ENCODE results near the gene ZNF3. TPM values are rescaled to one million over a fixed set of nuclear protein-coding genes. Genes with fewer than 3 reads are reported as not detected.

The ZNF3 gene
- total and polyA plus RNA-seq, 9 of the 15 experiments (the other 6 are each of a cell fraction or from before 2014, with no cell fraction given), result 30.0 to 64.9 (median 51.5) TPM

- H4K20me1 ChIP-seq (replicated peaks; ENCODE audit: control insufficient read depth, insufficient read depth, low read length), result 0 out of 2 replicates have a peak, but pooled peaks cover 3% of the 10 kb centered on the region
- no peaks in the 10 kb centered on the region for H3K9me1 ChIP-seq (ENCODE audit: control insufficient read depth, insufficient read depth, low read length)
- 50% methylated on average over 4 of the region's 4 CpGs for WGBS (ENCODE audit: insufficient coverage, low coverage, missing lambda C conversion rate)
- ChIA-PET POLR2A (interaction anchor here (0.6 to 5.7 kb wide), 23 partner anchors 9 to 877 kb away, joined by 3 to 45 read pairs (median 3); partner anchors contain the start of genes AP4M1, COPS6, MCM7 and MEPCE), CTCF (ENCODE audit: low intra/inter-chr PET ratio) (no interaction called here)
- no peak overlapping the region for H2AFZ ChIP-seq (ENCODE audit: low read depth, low read length)
- no peaks in the 10 kb centered on the region for H3K36me3 ChIP-seq (ENCODE audit: control insufficient read depth, insufficient read depth, low read length)
- intact Hi-C loops (cut with micrococcal nuclease) (loop anchor here (5.0 kb wide), 2 partner anchors 77 to 147 kb away; partner anchors contain the start of genes AZGP1 and ZSCAN21), in situ Hi-C loops (cut with MboI) (loop anchor here (5.0 kb wide), 2 partner anchors 132 to 207 kb away; partner anchors contain the start of gene TRIM4)
- BruUV-seq (replicated peaks), result no TSS peak
- peak; percentile 48 to 80 (median 63) for DNase-seq (ENCODE audit: extremely low read depth in 1 of 4, low spot score in 3 of 4)
- H3K4me2 ChIP-seq (ENCODE audit: insufficient read depth, low read length), result peak overlapping the region; percentile 74
- peak; percentile 77 for FAIRE-seq
- H3K27me3 ChIP-seq (ENCODE audit: control insufficient read depth in 2 of 2, insufficient read depth in 2 of 2, low read length in 2 of 2), result no peaks in the 10 kb centered on the region
- no peaks in the 10 kb centered on the region for H3K9me3 ChIP-seq (replicated peaks; ENCODE audit: control insufficient read depth, insufficient read depth, low read depth, low read length)
- H3K4me1 ChIP-seq (replicated peaks in 1 of 2; ENCODE audit: control insufficient read depth in 2 of 2, insufficient read depth in 2 of 2, low read length in 2 of 2), result peaks cover 42 to 70% of the 10 kb centered on the region in 2 experiments
- peak; percentile 33 for ATAC-seq
- no peak overlapping the region; the same call in 1 of the 2 replicates for H3K4me3 ChIP-seq
- H3K9ac ChIP-seq (ENCODE audit: insufficient read depth in 1 of 2, low read depth in 2 of 2, low read length in 2 of 2), result peak overlapping the region; percentile 61 to 69; a peak in 3 of 4 replicates
- peak overlapping the region; percentile 80 for H3K27ac ChIP-seq (ENCODE audit: extremely low read depth, low read depth, low read length)
- peaks cover 29% of the 10 kb centered on the region for H3K79me2 ChIP-seq (ENCODE audit: control insufficient read depth, insufficient read depth, low read length)
- no peak for TF ChIP-seq SMC3 (conservative IDR thresholded peaks at IDR 0.05; ENCODE audit: insufficient read depth, low read depth, low read length)
- TF ChIP-seq, protein P1, sequence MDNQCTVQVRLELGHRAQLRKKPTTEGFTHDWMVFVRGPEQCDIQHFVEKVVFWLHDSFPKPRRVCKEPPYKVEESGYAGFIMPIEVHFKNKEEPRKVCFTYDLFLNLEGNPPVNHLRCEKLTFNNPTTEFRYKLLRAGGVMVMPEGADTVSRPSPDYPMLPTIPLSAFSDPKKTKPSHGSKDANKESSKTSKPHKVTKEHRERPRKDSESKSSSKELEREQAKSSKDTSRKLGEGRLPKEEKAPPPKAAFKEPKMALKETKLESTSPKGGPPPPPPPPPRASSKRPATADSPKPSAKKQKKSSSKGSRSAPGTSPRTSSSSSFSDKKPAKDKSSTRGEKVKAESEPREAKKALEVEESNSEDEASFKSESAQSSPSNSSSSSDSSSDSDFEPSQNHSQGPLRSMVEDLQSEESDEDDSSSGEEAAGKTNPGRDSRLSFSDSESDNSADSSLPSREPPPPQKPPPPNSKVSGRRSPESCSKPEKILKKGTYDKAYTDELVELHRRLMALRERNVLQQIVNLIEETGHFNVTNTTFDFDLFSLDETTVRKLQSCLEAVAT (IDR thresholded peaks at IDR 0.05), result peak; percentile 19 to 38; a peak in 1 of 4 replicates
- 0 out of 2 replicates have a peak, but pooled peaks have one; percentile 11 for TF ChIP-seq SUPT5H (IDR thresholded peaks at IDR 0.05)
- no peak for TF ChIP-seq ILK (tag; IDR thresholded peaks at IDR 0.05; ENCODE audit: borderline replicate concordance, low read depth)
- TF ChIP-seq ZBTB8A (IDR thresholded peaks at IDR 0.05; ENCODE audit: partially characterized antibody), result no peak
- no peak for TF ChIP-seq FOXP4 (CRISPR knock-in tag; IDR thresholded peaks at IDR 0.05; ENCODE audit: borderline replicate concordance)
- TF ChIP-seq, protein P2, sequence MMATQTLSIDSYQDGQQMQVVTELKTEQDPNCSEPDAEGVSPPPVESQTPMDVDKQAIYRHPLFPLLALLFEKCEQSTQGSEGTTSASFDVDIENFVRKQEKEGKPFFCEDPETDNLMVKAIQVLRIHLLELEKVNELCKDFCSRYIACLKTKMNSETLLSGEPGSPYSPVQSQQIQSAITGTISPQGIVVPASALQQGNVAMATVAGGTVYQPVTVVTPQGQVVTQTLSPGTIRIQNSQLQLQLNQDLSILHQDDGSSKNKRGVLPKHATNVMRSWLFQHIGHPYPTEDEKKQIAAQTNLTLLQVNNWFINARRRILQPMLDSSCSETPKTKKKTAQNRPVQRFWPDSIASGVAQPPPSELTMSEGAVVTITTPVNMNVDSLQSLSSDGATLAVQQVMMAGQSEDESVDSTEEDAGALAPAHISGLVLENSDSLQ (IDR thresholded peaks at IDR 0.05), result peak; percentile 50
- TF ChIP-seq CTBP1 (IDR thresholded peaks at IDR 0.05; ENCODE audit: borderline replicate concordance), result no peak
- TF ChIP-seq ZBTB33 (CRISPR knock-in tag; IDR thresholded peaks at IDR 0.05), result no peak
- TF ChIP-seq SIN3B (IDR thresholded peaks at IDR 0.05; ENCODE audit: low read depth), result no peak
- TF ChIP-seq NCOA2 (IDR thresholded peaks at IDR 0.05; ENCODE audit: partially characterized antibody in 2 of 2), result no peak
These were observed 43.0 kb upstream of the ZNF3 start for GRCh38 chr7:100124301-100125230.
